Retinal pigment epithelial cell (primary cell): ENCODE data around the gene SMIM24.
A peak's percentile ranks its signal among the peaks of the same experiment; 100 is the strongest.
"Not testable (repeated sequence)": the region's sequence is repeated elsewhere in the genome, so short reads cannot be mapped to it uniquely, and the experiment has no call there.

Experiments used
- DNase-seq: peaks from one replicate; pipeline ENCODE4 v3.0.0-alpha.2; 2010; ENCODE audit warnings: low read depth
- H3K4me3 ChIP-seq: 2 replicates; pipeline ENCODE4 v1.5.1; 2011; ENCODE audit warnings: mild to moderate bottlenecking, low read length, control low read depth, moderate library complexity
- CTCF ChIP-seq: conservative IDR thresholded peaks from 2 replicates; pipeline ENCODE4 v1.5.1; 2011; ENCODE audit warnings: low read depth, low read length, control low read depth, inconsistent platforms

SMIM24 gene

DNA sequence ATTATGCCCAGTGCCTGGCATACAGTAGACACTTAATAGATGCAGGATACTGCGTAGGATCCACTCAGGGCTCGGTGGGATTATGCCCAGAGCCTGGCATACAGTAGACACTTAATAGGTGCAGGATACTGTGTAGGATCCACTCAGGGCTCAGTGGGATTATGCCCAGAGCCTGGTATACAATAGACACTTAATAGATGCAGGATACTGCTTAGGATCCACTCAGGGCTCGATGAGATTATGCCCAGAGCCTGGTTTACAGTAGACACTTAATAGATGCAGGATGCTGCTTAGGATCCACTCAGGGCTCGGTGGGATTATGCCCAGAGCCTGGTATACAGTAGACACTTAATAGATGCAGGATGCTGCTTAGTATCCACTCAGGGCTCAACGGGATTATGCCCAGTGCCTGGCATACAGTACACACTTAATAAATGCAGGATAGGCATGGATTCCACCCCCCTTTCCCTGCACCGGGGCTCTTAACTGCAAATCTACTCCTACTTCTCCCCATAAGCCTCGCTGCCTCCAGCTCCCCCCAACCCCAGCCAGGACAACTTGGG, 24.9 kb downstream of the SMIM24 start:
- TF ChIP-seq CTCF: no peak
- DNase-seq: no peak
- no peak overlapping the region for H3K4me3 ChIP-seq

DNA sequence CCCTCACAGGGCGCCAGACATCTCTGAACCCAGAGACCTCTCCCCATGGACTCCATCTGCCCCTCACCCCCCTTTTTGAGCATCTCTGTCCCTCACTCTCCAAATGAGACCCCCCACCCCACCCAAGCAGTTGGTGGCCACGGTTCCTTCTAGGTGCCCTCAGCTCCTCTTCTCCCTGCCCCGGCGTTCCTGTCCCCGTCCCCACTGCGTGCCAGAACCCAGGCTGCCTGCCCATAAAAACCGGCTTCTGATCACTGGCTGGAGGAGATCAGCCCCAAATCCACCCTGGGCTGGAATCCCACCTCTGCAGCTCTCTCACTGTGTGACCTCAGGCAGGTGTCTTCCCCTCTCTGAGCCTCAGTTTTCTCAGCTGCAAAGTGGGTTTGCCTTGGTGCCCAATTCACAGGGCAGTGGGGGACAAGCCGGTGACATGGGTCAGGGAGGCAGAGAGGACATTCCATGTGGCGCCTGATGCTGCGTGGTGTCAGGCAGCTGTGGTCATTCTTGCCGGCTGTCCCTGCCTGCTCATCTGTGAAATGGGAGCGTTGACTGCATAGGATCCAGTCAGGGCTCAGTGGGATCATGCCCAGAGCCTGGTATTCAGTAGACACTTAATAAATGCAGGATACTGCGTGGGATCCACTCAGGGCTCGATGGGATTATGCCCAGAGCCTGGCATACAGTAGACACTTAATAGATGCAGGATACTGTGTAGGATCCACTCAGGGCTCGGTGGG, 25.5 kb downstream of the SMIM24 start:
- no peak for DNase-seq
- no peak for TF ChIP-seq CTCF
- H3K4me3 ChIP-seq: no peak overlapping the region

- H3K4me3 ChIP-seq: no peak overlapping the region
- DNase-seq: no peak
- no peak for TF ChIP-seq CTCF
These were observed 26.5 kb downstream of the SMIM24 start for GRCh38 chr19:3453840-3454239.

DNA sequence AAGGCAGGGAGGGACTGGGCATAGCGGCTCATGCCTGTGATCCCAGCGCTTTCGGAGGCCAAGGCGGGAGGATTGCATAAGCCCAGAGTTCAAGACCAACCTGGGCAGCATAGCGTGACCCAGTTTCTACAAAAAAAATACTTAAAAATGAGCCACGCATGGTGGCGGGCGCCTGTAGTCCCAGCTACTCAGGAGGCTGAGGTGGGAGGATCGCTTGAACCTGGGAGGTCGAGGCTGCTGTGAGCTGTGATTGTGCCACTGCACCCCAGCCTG, 27.4 kb downstream of the SMIM24 start:
- not testable (repeated sequence) for DNase-seq, H3K4me3 ChIP-seq

- no peak for TF ChIP-seq CTCF
- DNase-seq: no peak
- H3K4me3 ChIP-seq: no peak overlapping the region
These were observed 28.0 kb downstream of the SMIM24 start for GRCh38 chr19:3452171-3452941.

- DNase-seq: no peak
- no peak overlapping the region for H3K4me3 ChIP-seq
- TF ChIP-seq CTCF: no peak
These were observed 28.9 kb downstream of the SMIM24 start for GRCh38 chr19:3451451-3451866.

- DNase-seq: peak; percentile 99
- TF ChIP-seq CTCF: no peak
- H3K4me3 ChIP-seq: no peak overlapping the region
These were observed 29.4 kb downstream of the SMIM24 start for GRCh38 chr19:3450796-3451411.
